Measurements from ENCODE around the gene GALNT2.

- TF ChIP-seq CEBPB (IDR thresholded peaks at IDR 0.05; ENCODE audit: borderline replicate concordance, low read depth, low read length) (no peak), ZNF672 (CRISPR knock-in tag; IDR thresholded peaks at IDR 0.05) (no peak), ZNF800 (CRISPR knock-in tag; IDR thresholded peaks at IDR 0.05) (no peak)
These were observed 82.9 kb downstream of the GALNT2 start for GRCh38 chr1:230149751-230150584.

All from HepG2 (cell line).